ENCODE results near the gene PRKAR1B. TPM values are rescaled to one million over a fixed set of nuclear protein-coding genes. Genes with fewer than 3 reads are reported as not detected.

Gene PRKAR1B
- total and polyA plus RNA-seq, 10 of the 15 experiments (the other 5 are each of a cell fraction or from before 2014, with no cell fraction given) = 1.4 to 45.6 (median 19.3) TPM

DNA sequence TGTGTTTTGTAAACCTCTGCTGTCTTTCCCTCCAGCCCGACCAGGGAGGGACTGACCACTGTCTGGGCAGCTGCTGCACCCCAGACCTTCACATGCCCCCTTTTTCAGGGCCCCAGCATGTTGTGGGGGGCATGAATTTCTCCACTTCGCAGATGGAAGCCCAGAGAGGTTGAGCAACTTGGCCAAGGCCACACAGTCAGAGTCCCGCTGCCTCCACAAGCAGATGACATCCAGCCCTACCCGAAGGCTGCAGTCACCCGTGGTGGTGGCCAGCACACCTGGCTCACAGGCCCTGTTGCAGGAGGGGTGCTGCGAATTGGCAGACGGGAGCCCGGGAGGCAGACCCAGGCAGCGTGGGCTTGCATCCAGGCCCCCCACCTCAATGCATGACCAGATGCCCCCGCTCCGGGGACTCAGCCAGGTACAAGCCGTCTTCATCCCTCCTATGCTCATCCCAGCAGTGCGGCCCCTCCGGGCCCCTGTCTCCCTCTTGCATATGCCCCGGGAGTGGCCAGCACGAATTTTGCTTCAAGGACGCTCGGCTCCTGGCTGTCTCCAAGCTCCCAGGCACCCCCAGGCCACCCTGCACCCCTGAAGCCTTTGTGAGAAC lies 171.4 kb downstream of the PRKAR1B start:
- H3K9ac ChIP-seq (ENCODE audit: control insufficient read depth, insufficient read depth, low read length) = no peak overlapping the region
- no peak overlapping the region for H3K27ac ChIP-seq (ENCODE audit: control insufficient read depth, insufficient read depth)
- 88% methylated on average over 18 of the region's 18 CpGs for WGBS (ENCODE audit: insufficient coverage, insufficient replicate concordance, low lambda C conversion rate, missing lambda C conversion rate)
- no peaks in the 10 kb centered on the region for H3K27me3 ChIP-seq (replicated peaks in 1 of 2; ENCODE audit: control insufficient read depth in 2 of 2, insufficient read depth in 2 of 2, low read length in 1 of 2)
- H3K4me2 ChIP-seq (ENCODE audit: control insufficient read depth, insufficient read depth) = no peak overlapping the region
- no peaks in the 10 kb centered on the region for H4K20me1 ChIP-seq (ENCODE audit: control insufficient read depth, insufficient read depth)
- intact Hi-C loops (cut with micrococcal nuclease; ENCODE audit: unreplicated experiment) (no loop called here), in situ Hi-C loops (cut with MboI) (no loop called here)
- ChIA-PET CTCF (no interaction called here), RAD21 (ENCODE audit: unreplicated experiment) (no interaction called here), SMC1A (ENCODE audit: uncharacterized antibody, unreplicated experiment) (no interaction called here), POLR2A (no interaction called here)
- no peaks in the 10 kb centered on the region for H3K4me1 ChIP-seq (ENCODE audit: control insufficient read depth, insufficient read depth, low read length)
- H3K9me3 ChIP-seq (replicated peaks; ENCODE audit: control insufficient read depth, insufficient read depth, low read length) = peaks cover 2% of the 10 kb centered on the region; the same call in 1 of the 3 replicates
- no peaks in the 10 kb centered on the region for H3K79me2 ChIP-seq (ENCODE audit: control insufficient read depth, insufficient read depth, low read length)
- H3K36me3 ChIP-seq (ENCODE audit: control insufficient read depth in 2 of 2, insufficient read depth in 2 of 2, low read length in 1 of 2) = no peaks in the 10 kb centered on the region
- H3K4me3 ChIP-seq = no peak overlapping the region
- no TSS peak for BruUV-seq (replicated peaks)
- TF ChIP-seq, protein P1, sequence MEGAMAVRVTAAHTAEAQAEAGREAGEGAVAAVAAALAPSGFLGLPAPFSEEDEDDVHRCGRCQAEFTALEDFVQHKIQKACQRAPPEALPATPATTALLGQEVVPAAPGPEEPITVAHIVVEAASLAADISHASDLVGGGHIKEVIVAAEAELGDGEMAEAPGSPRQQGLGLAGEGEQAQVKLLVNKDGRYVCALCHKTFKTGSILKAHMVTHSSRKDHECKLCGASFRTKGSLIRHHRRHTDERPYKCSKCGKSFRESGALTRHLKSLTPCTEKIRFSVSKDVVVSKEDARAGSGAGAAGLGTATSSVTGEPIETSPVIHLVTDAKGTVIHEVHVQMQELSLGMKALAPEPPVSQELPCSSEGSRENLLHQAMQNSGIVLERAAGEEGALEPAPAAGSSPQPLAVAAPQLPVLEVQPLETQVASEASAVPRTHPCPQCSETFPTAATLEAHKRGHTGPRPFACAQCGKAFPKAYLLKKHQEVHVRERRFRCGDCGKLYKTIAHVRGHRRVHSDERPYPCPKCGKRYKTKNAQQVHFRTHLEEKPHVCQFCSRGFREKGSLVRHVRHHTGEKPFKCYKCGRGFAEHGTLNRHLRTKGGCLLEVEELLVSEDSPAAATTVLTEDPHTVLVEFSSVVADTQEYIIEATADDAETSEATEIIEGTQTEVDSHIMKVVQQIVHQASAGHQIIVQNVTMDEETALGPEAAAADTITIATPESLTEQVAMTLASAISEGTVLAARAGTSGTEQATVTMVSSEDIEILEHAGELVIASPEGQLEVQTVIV (IDR thresholded peaks at IDR 0.05; ENCODE audit: borderline replicate concordance, partially characterized antibody) = no peak
- TF ChIP-seq SMC3 (IDR thresholded peaks at IDR 0.05; ENCODE audit: borderline replicate concordance, low read length) = no peak
- TF ChIP-seq JUND (IDR thresholded peaks at IDR 0.05; ENCODE audit: low read depth, low read length) = no peak
- TF ChIP-seq NFXL1 (IDR thresholded peaks at IDR 0.05; ENCODE audit: borderline replicate concordance) = no peak
- no peak for TF ChIP-seq YY1 (IDR thresholded peaks at IDR 0.05; ENCODE audit: low read depth, low read length)
- no peak for FAIRE-seq
- no peak for ATAC-seq
- H2AFZ ChIP-seq (ENCODE audit: control insufficient read depth, low read depth, low read length) = no peak overlapping the region
- no peak for DNase-seq (ENCODE audit: low read depth, low spot score)

Data from GM12878 (cell line).